ENCODE measurements around the gene MYH9.

MYH9 gene

DNA sequence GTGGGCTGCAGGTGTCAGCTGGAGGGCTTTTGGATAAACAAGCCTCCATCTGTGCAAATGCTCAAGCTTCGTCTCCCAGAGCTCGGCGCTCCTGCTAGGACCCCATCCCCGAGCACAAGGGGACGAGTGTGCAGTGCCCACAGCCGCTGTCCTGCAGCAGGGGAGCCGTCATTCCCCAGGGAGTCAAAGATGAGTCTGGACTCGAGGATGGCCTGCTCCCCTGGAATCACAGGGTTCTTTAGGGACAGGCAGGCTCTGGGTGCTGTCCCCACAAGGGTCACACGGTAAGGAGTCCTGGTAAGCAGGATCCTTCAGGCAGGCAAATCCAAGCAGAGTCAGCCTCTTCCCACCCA, 84.7 kb downstream of the MYH9 start:
- H3K4me3 ChIP-seq (ENCODE audit: low read length): no peak overlapping the region
- H3K79me2 ChIP-seq (ENCODE audit: control insufficient read depth, low read length): no peaks in the 10 kb centered on the region
- peaks cover 95% of the 10 kb centered on the region for H3K36me3 ChIP-seq (ENCODE audit: control insufficient read depth, low read length)
- H3F3A ChIP-seq (ENCODE audit: control insufficient read depth, insufficient read depth): peaks cover 11% of the 10 kb centered on the region
- H3K27me3 ChIP-seq (ENCODE audit: control insufficient read depth, low read length): no peaks in the 10 kb centered on the region
- H3K4me1 ChIP-seq (ENCODE audit: control insufficient read depth, low read length): peaks cover 4% of the 10 kb centered on the region; the same call in 1 of the 2 replicates
- H3K27ac ChIP-seq (ENCODE audit: low read depth, low read length): no peak overlapping the region
- TF ChIP-seq CTCF (IDR thresholded peaks at IDR 0.05; ENCODE audit: low read depth, low read length, poor library complexity, severe bottlenecking) (no peak), EZH2phosphoT487 (IDR thresholded peaks at IDR 0.05; ENCODE audit: borderline replicate concordance, low read length) (no peak)
- H3K4me2 ChIP-seq (ENCODE audit: low read length): no peak overlapping the region
- no peaks in the 10 kb centered on the region for H3K9me2 ChIP-seq (replicated peaks; ENCODE audit: control insufficient read depth, low read length)
- H3K9me3 ChIP-seq (ENCODE audit: control insufficient read depth, insufficient read depth, low read length): no peaks in the 10 kb centered on the region
- 0 out of 2 replicates have a peak, but pooled peaks cover 5% of the 10 kb centered on the region for H4K20me1 ChIP-seq (ENCODE audit: control insufficient read depth, insufficient read depth, low read depth, low read length)

GRCh38 chr22:36302439-36303114, 85.2 kb downstream of the MYH9 start:
- TF ChIP-seq EZH2phosphoT487 (IDR thresholded peaks at IDR 0.05; ENCODE audit: borderline replicate concordance, low read length) (no peak), CTCF (IDR thresholded peaks at IDR 0.05; ENCODE audit: low read depth, low read length, poor library complexity, severe bottlenecking) (no peak)
- Histone ChIP-seq H3K27ac (ENCODE audit: low read depth, low read length) (no peak overlapping the region), H3K4me2 (ENCODE audit: low read length) (no peak overlapping the region), H3F3A (ENCODE audit: control insufficient read depth, insufficient read depth) (peaks cover 11% of the 10 kb centered on the region), H3K27me3 (ENCODE audit: control insufficient read depth, low read length) (no peaks in the 10 kb centered on the region), H3K9me3 (ENCODE audit: control insufficient read depth, insufficient read depth, low read length) (no peaks in the 10 kb centered on the region), H3K4me3 (ENCODE audit: low read length) (no peak overlapping the region), H3K79me2 (ENCODE audit: control insufficient read depth, low read length) (no peaks in the 10 kb centered on the region), H3K4me1 (ENCODE audit: control insufficient read depth, low read length) (peaks cover 4% of the 10 kb centered on the region; the same call in 1 of the 2 replicates), H3K9me2 (replicated peaks; ENCODE audit: control insufficient read depth, low read length) (no peaks in the 10 kb centered on the region), H4K20me1 (ENCODE audit: control insufficient read depth, insufficient read depth, low read depth, low read length) (0 out of 2 replicates have a peak, but pooled peaks cover 5% of the 10 kb centered on the region), H3K36me3 (ENCODE audit: control insufficient read depth, low read length) (peaks cover 96% of the 10 kb centered on the region)

GRCh38 chr22:36301851-36302250, 85.9 kb downstream of the MYH9 start:
- Histone ChIP-seq H4K20me1 (ENCODE audit: control insufficient read depth, insufficient read depth, low read depth, low read length) (0 out of 2 replicates have a peak, but pooled peaks cover 3% of the 10 kb centered on the region), H3K9me3 (ENCODE audit: control insufficient read depth, insufficient read depth, low read length) (no peaks in the 10 kb centered on the region), H3K9me2 (replicated peaks; ENCODE audit: control insufficient read depth, low read length) (no peaks in the 10 kb centered on the region), H3K79me2 (ENCODE audit: control insufficient read depth, low read length) (no peaks in the 10 kb centered on the region), H3K4me3 (ENCODE audit: low read length) (no peak overlapping the region), H3K4me1 (ENCODE audit: control insufficient read depth, low read length) (peaks cover 4% of the 10 kb centered on the region; the same call in 1 of the 2 replicates), H3K27me3 (ENCODE audit: control insufficient read depth, low read length) (no peaks in the 10 kb centered on the region), H3F3A (ENCODE audit: control insufficient read depth, insufficient read depth) (peaks cover 11% of the 10 kb centered on the region), H3K4me2 (ENCODE audit: low read length) (no peak overlapping the region), H3K27ac (ENCODE audit: low read depth, low read length) (no peak overlapping the region), H3K36me3 (ENCODE audit: control insufficient read depth, low read length) (peaks cover 98% of the 10 kb centered on the region)
- TF ChIP-seq EZH2phosphoT487 (IDR thresholded peaks at IDR 0.05; ENCODE audit: borderline replicate concordance, low read length) (no peak), CTCF (IDR thresholded peaks at IDR 0.05; ENCODE audit: low read depth, low read length, poor library complexity, severe bottlenecking) (no peak)

All from DOHH2 (cell line).